Natural killer cell treated with Interleukin-12 subunit alpha and Interleukin-12 subunit beta and Interleukin-15 and Interleukin-18, amount 100 ng/mL, for 72 hours (primary cell): ENCODE data around the gene UBE2G1. TPM values are rescaled to one million over a fixed set of nuclear protein-coding genes. Genes with fewer than 3 reads are reported as not detected.

Source experiments
- ATAC-seq, 2 donors: fragments of 150-1000 bp; cut with Tn5 transposase in 1 of 2; sonication (Bioruptor Pico), chemical (Tn5 transposase) in 1 of 2; 2 replicates each; pipeline ENCODE4 v1.10.0; 2021
- DNase-seq: peaks from one replicate; pipeline ENCODE4 v3.0.0; 2022; ENCODE audit warnings: low spot score
- H3K27ac Mint-ChIP-seq, 2 donors: 1 replicate in 1 of 2; 2 replicates in 1 of 2; pipeline ENCODE4 v1.8.0; 2022; ENCODE audit warnings: mixed read lengths in 2 of 2, mild to moderate bottlenecking in 1 of 2, moderate library complexity in 1 of 2
- H3K27me3 Mint-ChIP-seq, 2 donors: 1 replicate in 1 of 2; 2 replicates in 1 of 2; pipeline ENCODE4 v1.8.0; 2022; ENCODE audit warnings: mixed read lengths in 2 of 2
- H3K36me3 Mint-ChIP-seq: one replicate; pipeline ENCODE4 v1.8.0; 2022; ENCODE audit warnings: mixed read lengths
- H3K4me1 Mint-ChIP-seq, 2 donors: 1 replicate in 1 of 2; 2 replicates in 1 of 2; pipeline ENCODE4 v1.8.0; 2022; ENCODE audit warnings: low read depth in 2 of 2, mixed read lengths in 2 of 2, mild to moderate bottlenecking in 1 of 2
- H3K4me3 Mint-ChIP-seq: one replicate; pipeline ENCODE4 v1.8.0; 2022; ENCODE audit warnings: mixed read lengths
- H3K9me3 Mint-ChIP-seq: 2 replicates; pipeline ENCODE4 v1.8.0; 2022; ENCODE audit warnings: mixed read lengths
- total RNA-seq, 2 donors: library from RNA; stranded (reverse); gene quantifications; one replicate each; pipeline ENCODE4 v1.2.3, GENCODE V29; 2022

UBE2G1 gene
- total RNA-seq, 2 donors from 2014 or later: 55.3 to 82.5 TPM

- no peak for ATAC-seq
- no peaks in the 10 kb centered on the region for H3K9me3 Mint-ChIP-seq
- no peaks in the 10 kb centered on the region for H3K36me3 Mint-ChIP-seq
- H3K4me3 Mint-ChIP-seq: no peak overlapping the region
- H3K27ac Mint-ChIP-seq: no peak overlapping the region
- H3K4me1 Mint-ChIP-seq: peaks cover 29 to 39% of the 10 kb centered on the region in 2 donors
- DNase-seq: no peak
- H3K27me3 Mint-ChIP-seq: no peaks in the 10 kb centered on the region
These were observed 48.9 kb downstream of the UBE2G1 start for GRCh38 chr17:4317610-4318009.

- Mint-ChIP-seq H3K9me3 (no peaks in the 10 kb centered on the region), H3K36me3 (no peaks in the 10 kb centered on the region), H3K27ac (no peak overlapping the region), H3K27me3 (no peaks in the 10 kb centered on the region), H3K4me1 (peaks cover 32 to 40% of the 10 kb centered on the region in 2 donors), H3K4me3 (no peak overlapping the region)
- ATAC-seq (no peak), DNase-seq (no peak)
These were observed 49.8 kb downstream of the UBE2G1 start for GRCh38 chr17:4316648-4317047.

DNA sequence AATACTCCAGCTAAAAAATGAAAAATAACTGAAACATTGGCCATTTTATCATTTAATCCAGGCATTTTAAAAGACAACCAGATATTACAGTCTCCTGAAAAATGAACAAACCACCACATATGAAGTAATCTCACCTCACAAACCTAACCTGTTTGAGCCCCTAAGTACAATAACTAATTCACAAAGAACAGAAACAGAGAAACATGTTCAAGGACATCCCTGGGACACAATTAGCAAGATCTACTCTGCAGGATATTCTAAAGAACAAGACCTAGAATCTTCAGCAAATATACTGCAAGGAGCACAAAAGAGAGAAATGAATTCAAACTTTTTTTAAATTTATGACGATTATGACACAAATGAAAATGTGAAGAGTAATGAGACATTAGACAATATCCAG lies 51.9 kb downstream of the UBE2G1 start:
- no peak for ATAC-seq
- Mint-ChIP-seq H3K27ac (peak overlapping the region in 1 of 2 donors; percentile 29), H3K9me3 (no peaks in the 10 kb centered on the region), H3K4me3 (no peak overlapping the region), H3K36me3 (no peaks in the 10 kb centered on the region), H3K4me1 (peaks cover 48 to 52% of the 10 kb centered on the region in 2 donors), H3K27me3 (no peaks in the 10 kb centered on the region)
- no peak for DNase-seq

DNA sequence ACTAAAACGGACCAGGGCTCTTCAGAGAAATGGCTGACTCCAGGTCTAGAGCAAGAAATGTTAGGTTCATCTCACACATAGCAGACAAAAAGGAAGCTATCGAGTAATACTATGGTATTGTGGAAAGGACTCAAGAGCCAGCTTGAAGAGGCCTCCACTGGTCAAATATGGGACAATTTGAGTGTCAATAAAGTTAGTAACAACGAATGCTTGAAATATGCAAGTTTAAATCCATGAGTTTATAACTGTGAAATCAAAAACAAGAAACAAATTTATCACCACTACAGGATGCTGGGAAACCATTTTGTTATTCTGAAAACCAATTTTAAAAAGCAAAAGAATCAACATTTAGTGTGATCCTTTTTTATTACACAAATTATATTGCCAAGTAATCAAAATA lies 52.3 kb downstream of the UBE2G1 start:
- Mint-ChIP-seq H3K4me1 (peaks cover 45 to 51% of the 10 kb centered on the region in 2 donors), H3K27ac (peak overlapping the region; percentile 26 to 29), H3K27me3 (no peaks in the 10 kb centered on the region), H3K4me3 (no peak overlapping the region), H3K9me3 (no peaks in the 10 kb centered on the region), H3K36me3 (no peaks in the 10 kb centered on the region)
- DNase-seq (no peak), ATAC-seq (no peak)

GRCh38 chr17:4313221-4314114 lies 53.0 kb downstream of the UBE2G1 start:
- no peak for ATAC-seq
- DNase-seq: no peak
- Mint-ChIP-seq H3K27me3 (no peaks in the 10 kb centered on the region), H3K27ac (peak overlapping the region; percentile 26 to 29), H3K4me3 (no peak overlapping the region), H3K9me3 (no peaks in the 10 kb centered on the region), H3K4me1 (peaks cover 48 to 53% of the 10 kb centered on the region in 2 donors), H3K36me3 (no peaks in the 10 kb centered on the region)

DNA sequence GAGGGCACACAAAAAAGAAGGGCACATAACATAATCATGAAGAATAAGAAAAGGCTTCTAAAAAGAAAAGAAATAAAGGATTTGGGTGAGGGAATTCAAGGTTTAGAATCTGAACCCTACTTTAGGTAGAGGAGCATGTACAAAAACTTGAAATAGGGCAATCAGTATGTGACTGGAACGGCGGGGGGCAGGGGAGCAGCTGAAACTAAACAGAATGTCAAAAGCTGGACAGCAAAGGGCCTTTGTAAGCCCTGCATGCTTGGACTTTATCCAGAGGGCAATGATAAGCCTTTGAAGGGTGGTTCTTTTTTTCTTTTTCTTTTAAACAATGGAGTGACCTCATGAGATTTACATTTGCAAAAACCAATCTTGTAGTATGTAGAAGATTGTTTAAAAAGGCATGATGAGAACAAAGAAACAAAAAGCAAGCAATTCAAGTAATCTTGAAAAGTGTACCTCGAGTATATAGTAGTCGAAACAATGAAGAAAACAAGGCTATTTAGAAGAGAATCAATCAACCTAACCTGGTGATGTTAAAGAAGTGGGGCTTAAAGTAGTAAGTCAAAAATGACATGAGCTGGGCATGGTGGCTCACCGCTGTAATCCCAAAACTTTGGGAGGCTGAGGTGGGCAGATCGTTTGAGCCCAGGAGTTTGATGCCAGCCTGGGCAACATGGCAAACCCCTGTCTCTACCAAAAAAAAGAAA lies 56.0 kb downstream of the UBE2G1 start:
- H3K9me3 Mint-ChIP-seq: no peaks in the 10 kb centered on the region
- H3K27me3 Mint-ChIP-seq: no peaks in the 10 kb centered on the region
- H3K36me3 Mint-ChIP-seq: no peaks in the 10 kb centered on the region
- ATAC-seq (no peak), DNase-seq (no peak)
- peak overlapping the region in 1 of 2 donors; percentile 26 for H3K27ac Mint-ChIP-seq
- H3K4me3 Mint-ChIP-seq: no peak overlapping the region
- H3K4me1 Mint-ChIP-seq: peaks cover 53 to 55% of the 10 kb centered on the region in 2 donors

- H3K4me3 Mint-ChIP-seq: no peak overlapping the region
- H3K36me3 Mint-ChIP-seq: no peaks in the 10 kb centered on the region
- DNase-seq (no peak), ATAC-seq (no peak)
- H3K4me1 Mint-ChIP-seq: peaks cover 51 to 52% of the 10 kb centered on the region in 2 donors
- no peaks in the 10 kb centered on the region for H3K27me3 Mint-ChIP-seq
- H3K9me3 Mint-ChIP-seq: no peaks in the 10 kb centered on the region
- H3K27ac Mint-ChIP-seq: peak overlapping the region in 1 of 2 donors; percentile 26
These were observed 56.6 kb downstream of the UBE2G1 start for GRCh38 chr17:4309897-4310296.

- no peaks in the 10 kb centered on the region for H3K27me3 Mint-ChIP-seq
- H3K9me3 Mint-ChIP-seq: no peaks in the 10 kb centered on the region
- DNase-seq: no peak
- peaks cover 30 to 37% of the 10 kb centered on the region in 2 donors for H3K4me1 Mint-ChIP-seq
- ATAC-seq: no peak
- no peak overlapping the region for H3K4me3 Mint-ChIP-seq
- H3K27ac Mint-ChIP-seq: no peak overlapping the region
- H3K36me3 Mint-ChIP-seq: no peaks in the 10 kb centered on the region
These were observed 59.1 kb downstream of the UBE2G1 start for GRCh38 chr17:4307179-4307930.

DNA sequence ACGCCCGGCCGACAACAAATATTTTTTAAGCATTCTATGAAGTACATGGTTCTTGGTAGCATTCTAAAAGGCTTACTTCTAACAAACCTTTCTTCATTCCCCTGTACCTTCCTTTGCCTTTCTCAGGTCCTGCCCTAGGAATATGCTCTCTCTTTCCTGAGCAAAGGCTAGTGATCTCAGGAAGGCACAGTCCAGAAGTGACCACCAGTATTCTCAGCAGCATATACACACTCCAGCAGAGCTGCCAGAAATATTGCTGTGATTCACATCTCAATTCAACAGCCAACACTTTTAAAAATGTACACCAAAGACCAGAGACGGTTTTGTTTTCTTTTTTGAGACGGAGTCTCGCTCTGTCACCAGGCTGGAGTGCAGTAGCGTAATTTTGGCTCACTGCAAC lies 61.3 kb downstream of the UBE2G1 start:
- Mint-ChIP-seq H3K4me3 (no peak overlapping the region), H3K27ac (no peak overlapping the region), H3K36me3 (no peaks in the 10 kb centered on the region), H3K27me3 (no peaks in the 10 kb centered on the region), H3K9me3 (no peaks in the 10 kb centered on the region), H3K4me1 (peaks cover 19 to 20% of the 10 kb centered on the region in 2 donors)
- DNase-seq (no peak), ATAC-seq (no peak)

- H3K4me1 Mint-ChIP-seq: peaks cover 12 to 13% of the 10 kb centered on the region in 2 donors
- ATAC-seq: peak in 1 of 2 donors; percentile 68
- no peaks in the 10 kb centered on the region for H3K9me3 Mint-ChIP-seq
- no peak overlapping the region for H3K27ac Mint-ChIP-seq
- DNase-seq: no peak
- H3K4me3 Mint-ChIP-seq: no peak overlapping the region
- H3K27me3 Mint-ChIP-seq: no peaks in the 10 kb centered on the region
- H3K36me3 Mint-ChIP-seq: no peaks in the 10 kb centered on the region
These were observed 62.0 kb downstream of the UBE2G1 start for GRCh38 chr17:4304417-4305027.

- Mint-ChIP-seq H3K36me3 (no peaks in the 10 kb centered on the region), H3K27ac (no peak overlapping the region), H3K9me3 (no peaks in the 10 kb centered on the region), H3K4me3 (no peak overlapping the region), H3K27me3 (no peaks in the 10 kb centered on the region), H3K4me1 (peaks cover 4 to 5% of the 10 kb centered on the region in 2 donors)
- ATAC-seq (no peak), DNase-seq (no peak)
These were observed 65.4 kb downstream of the UBE2G1 start for GRCh38 chr17:4301066-4301465.

- Mint-ChIP-seq H3K36me3 (no peaks in the 10 kb centered on the region), H3K27ac (peak overlapping the region in 1 of 2 donors; percentile 8), H3K4me1 (peaks cover 4 to 11% of the 10 kb centered on the region in 2 donors), H3K9me3 (no peaks in the 10 kb centered on the region), H3K4me3 (no peak overlapping the region), H3K27me3 (no peaks in the 10 kb centered on the region)
- DNase-seq (no peak), ATAC-seq (no peak)
These were observed 69.1 kb downstream of the UBE2G1 start for GRCh38 chr17:4297351-4297750.

GRCh38 chr17:4295686-4296085 lies 70.8 kb downstream of the UBE2G1 start:
- Mint-ChIP-seq H3K9me3 (no peaks in the 10 kb centered on the region), H3K4me3 (no peak overlapping the region), H3K36me3 (no peaks in the 10 kb centered on the region), H3K4me1 (peaks cover 4 to 12% of the 10 kb centered on the region in 2 donors), H3K27me3 (no peaks in the 10 kb centered on the region), H3K27ac (no peak overlapping the region)
- no peak for DNase-seq
- ATAC-seq: no peak
